Psoas muscle (tissue), 8 donors: ENCODE measurements around the gene CPLX3. TPM values are rescaled to one million over a fixed set of nuclear protein-coding genes. Genes with fewer than 3 reads are reported as not detected.

ENCODE experiments used
- ATAC-seq, 4 donors: fragments of 200-7000 bp; cut with Tn5 transposase; one replicate each; pipeline ENCODE4 v1.9.1; 2020; ENCODE audit warnings: moderate library complexity in 3 of 4, mild to moderate bottlenecking in 2 of 4
- DNase-seq, 2 donors: peaks; one replicate each; pipeline ENCODE4 v3.0.0-alpha.2; 2020
- H3K27ac ChIP-seq: fragments of 200-600 bp; one replicate; pipeline ENCODE4 v1.8.0; 2022
- H3K27me3 ChIP-seq, 3 donors: fragments of 200-600 bp in 1 of 3; one replicate each; pipeline versions ENCODE4 v1.6.1 to v1.8.0; 2013 to 2022; ENCODE audit warnings: low read length in 2 of 3, mild to moderate bottlenecking in 2 of 3, moderate library complexity in 1 of 3; ENCODE audit not compliant: insufficient read depth in 3 of 3
- H3K36me3 ChIP-seq, 2 donors: fragments of 200-600 bp in 1 of 2; one replicate each; pipeline versions ENCODE4 v1.6.1 to v1.8.0; 2013 to 2022; ENCODE audit warnings: low read depth in 1 of 2, mild to moderate bottlenecking in 1 of 2, moderate library complexity in 1 of 2; ENCODE audit not compliant: insufficient read depth in 1 of 2
- H3K4me1 ChIP-seq: fragments of 200-600 bp; one replicate; pipeline ENCODE4 v1.8.0; 2022
- H3K4me3 ChIP-seq: fragments of 200-600 bp; one replicate; pipeline ENCODE4 v1.8.0; 2022; ENCODE audit warnings: mild to moderate bottlenecking
- H3K9me3 ChIP-seq: fragments of 200-600 bp; one replicate; pipeline ENCODE4 v1.8.0; 2022
- WGBS, 3 donors: extraction: QIAGEN DNeasy Blood & Tissue Kit; methylation state at CpG; one replicate each; pipeline versions ENCODE4 v1.1.6 to v1.1.7; 2013; 5-methylcytosine and 5-hydroxymethylcytosine counted together
- intact Hi-C, 2 donors: fragments of 100-400 bp; cut with DNase I; formaldehyde crosslinking; loops; one replicate each; pipeline versions ENCODE4 v1.11.0 to v1.14.2; 2022
- polyA plus RNA-seq, 3 donors: library from polyadenylated mRNA; stranded (reverse); fragments of 200-250 nt; gene quantifications; one replicate each; pipeline ENCODE4 v1.2.3, GENCODE V29; 2013
- total RNA-seq, 4 donors: library from RNA; stranded (reverse); fragmentation: NEBNext Ultra II Directional in 2 of 4; extraction: Animal tissue kit (Norgen Biotek cat#: 25700) in 2 of 4; gene quantifications; one replicate each; pipeline versions ENCODE4 v1.2.1 to v1.2.4, GENCODE V29; 2021 to 2023
- TF ChIP-seq, protein P1 (sequence below): fragments of 200-600 bp; IDR thresholded peaks from one replicate; pipeline ENCODE4 v1.8.0; 2022; ENCODE audit warnings: antibody characterized with exemption
- donor health status: healthy with polysubstance abuse.
- donor health status: DM: no; HTN: no; CAD: no; lungs with moderate emphysema.
- donor health status: Bipolar disorder and iron deficiency.
- donor health status: healthy.
- donor health status: DM: yes; HTN: yes; CAD: no.
- donor health status: DM: no; HTN: no; CAD: no.
- donor health status: DM: no; HTN: no; CAD: no.
- donor health status: DM: yes; HTN: yes; CAD: no.

Gene CPLX3
- total and polyA plus RNA-seq, 7 donors = 0.03 to 0.19 (median 0.04) TPM; not detected in 4

DNA sequence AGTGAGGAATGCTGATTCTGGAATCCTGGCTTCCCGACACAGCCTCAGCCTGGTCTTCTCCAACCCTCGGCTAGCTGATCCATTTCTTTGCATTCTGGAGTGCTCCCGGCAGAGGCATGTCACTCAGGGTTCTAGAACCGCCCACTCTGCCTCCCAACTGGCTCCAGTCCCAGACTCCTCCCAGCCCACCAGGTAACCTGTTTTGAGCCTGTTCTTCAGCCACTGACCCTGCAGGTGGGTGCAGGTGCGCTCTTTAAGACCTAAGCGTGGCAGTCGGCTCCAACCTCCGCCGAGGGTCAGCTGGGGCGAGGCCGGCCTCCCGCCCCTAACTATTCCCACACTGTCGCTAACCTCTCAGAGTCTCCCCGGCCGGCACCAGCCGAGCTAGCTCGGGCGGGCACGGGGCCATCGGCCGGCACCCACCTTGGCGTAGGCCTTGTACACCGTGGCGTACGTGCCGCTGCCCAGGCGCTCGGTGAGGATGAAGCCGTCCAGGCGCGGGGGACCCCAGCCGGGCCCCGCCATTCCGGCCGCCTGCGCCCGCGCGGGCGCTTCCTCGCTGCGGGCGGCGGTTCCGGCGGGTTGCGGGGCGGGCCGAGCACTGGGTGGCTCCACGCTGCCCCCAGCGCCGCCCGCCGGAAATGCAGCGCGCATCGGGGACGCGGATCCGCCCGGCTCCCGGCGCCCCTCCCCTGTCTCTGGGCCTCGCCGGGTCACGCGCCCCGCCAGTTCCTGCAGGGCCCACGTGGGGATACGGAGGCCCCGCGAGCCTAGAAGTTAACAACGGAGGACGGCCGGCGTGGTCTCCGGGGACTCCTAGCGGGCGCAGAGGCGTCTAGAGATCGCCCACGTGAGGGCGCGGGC is 16.4 kb downstream of the CPLX3 start, which contains the start of gene ULK3:
TSS of gene ULK3 (minus strand) at position 576 of the 864 bp plus-strand sequence. CDS start at position 525, 51 bp downstream.
- peak within 1 kb of the TSS; percentile 89 for H3K27ac ChIP-seq
- DNase-seq (peak; percentile 94 to 97), ATAC-seq (peak; percentile 91 to 96 (median 92))
- no peaks in the 10 kb centered on the region for H3K9me3 ChIP-seq
- H3K4me1 ChIP-seq = peaks cover 13% of the 10 kb centered on the region
- peaks cover 0 to 64% of the 10 kb centered on the region in 2 donors for H3K36me3 ChIP-seq
- no peaks in the 10 kb centered on the region for H3K27me3 ChIP-seq
- H3K4me3 ChIP-seq = peak within 1 kb of the TSS; percentile 72
- TF ChIP-seq, protein P1, sequence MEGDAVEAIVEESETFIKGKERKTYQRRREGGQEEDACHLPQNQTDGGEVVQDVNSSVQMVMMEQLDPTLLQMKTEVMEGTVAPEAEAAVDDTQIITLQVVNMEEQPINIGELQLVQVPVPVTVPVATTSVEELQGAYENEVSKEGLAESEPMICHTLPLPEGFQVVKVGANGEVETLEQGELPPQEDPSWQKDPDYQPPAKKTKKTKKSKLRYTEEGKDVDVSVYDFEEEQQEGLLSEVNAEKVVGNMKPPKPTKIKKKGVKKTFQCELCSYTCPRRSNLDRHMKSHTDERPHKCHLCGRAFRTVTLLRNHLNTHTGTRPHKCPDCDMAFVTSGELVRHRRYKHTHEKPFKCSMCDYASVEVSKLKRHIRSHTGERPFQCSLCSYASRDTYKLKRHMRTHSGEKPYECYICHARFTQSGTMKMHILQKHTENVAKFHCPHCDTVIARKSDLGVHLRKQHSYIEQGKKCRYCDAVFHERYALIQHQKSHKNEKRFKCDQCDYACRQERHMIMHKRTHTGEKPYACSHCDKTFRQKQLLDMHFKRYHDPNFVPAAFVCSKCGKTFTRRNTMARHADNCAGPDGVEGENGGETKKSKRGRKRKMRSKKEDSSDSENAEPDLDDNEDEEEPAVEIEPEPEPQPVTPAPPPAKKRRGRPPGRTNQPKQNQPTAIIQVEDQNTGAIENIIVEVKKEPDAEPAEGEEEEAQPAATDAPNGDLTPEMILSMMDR = peak; percentile 85
- intact Hi-C loops = loop anchor here in 1 of 2 donors (5.0 kb wide), 1 partner anchor 64 kb away; the partner anchor contains the start of gene FAM219B
- 0 to 1% (median 0%) methylated on average over 67 to 84 of the region's 84 CpGs for WGBS, 3 donors

GRCh38 chr15:74843445-74843828 is 17.0 kb downstream of the CPLX3 start:
- peak overlapping the region; percentile 72 for H3K4me3 ChIP-seq
- peak overlapping the region; percentile 89 for H3K27ac ChIP-seq
- WGBS, 3 donors = 8 to 17% (median 9%) methylated on average over 11 to 18 of the region's 18 CpGs
- DNase-seq (no peak), ATAC-seq (no peak)
- no peaks in the 10 kb centered on the region for H3K27me3 ChIP-seq
- H3K36me3 ChIP-seq = peaks cover 0 to 64% of the 10 kb centered on the region in 2 donors
- H3K9me3 ChIP-seq = no peaks in the 10 kb centered on the region
- TF ChIP-seq, protein P1 = no peak
- peaks cover 19% of the 10 kb centered on the region for H3K4me1 ChIP-seq
- intact Hi-C loops = loop anchor here in 1 of 2 donors (5.0 kb wide), 1 partner anchor 64 kb away; the partner anchor contains the start of gene FAM219B

DNA sequence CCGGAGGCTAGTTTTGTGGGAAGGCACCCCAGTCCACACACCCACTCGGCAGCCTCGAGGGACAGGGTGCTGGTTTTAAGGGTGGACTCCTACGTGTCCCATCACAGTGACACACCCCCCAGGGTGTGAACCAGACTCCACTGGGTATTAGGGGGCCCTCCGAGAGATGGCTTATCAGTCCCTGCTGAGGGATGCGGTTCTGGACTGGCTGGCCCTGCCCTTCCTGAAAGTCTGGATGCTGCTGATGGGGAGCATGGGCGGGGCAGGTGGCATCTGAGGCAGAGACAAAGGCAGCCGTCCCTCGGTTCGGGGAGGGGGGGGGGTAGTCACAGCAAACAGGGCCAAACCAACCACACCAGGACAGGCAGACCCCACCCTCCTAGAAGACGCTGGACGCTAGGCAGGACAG is 17.5 kb downstream of the CPLX3 start:
- DNase-seq = no peak
- TF ChIP-seq, protein P1 = no peak
- peak in 1 of 4 donors; percentile 6 for ATAC-seq
- Histone ChIP-seq H3K9me3 (no peaks in the 10 kb centered on the region), H3K4me3 (peak overlapping the region; percentile 72), H3K27ac (peak overlapping the region; percentile 89), H3K4me1 (peaks cover 19% of the 10 kb centered on the region), H3K27me3 (no peaks in the 10 kb centered on the region), H3K36me3 (peaks cover 0 to 64% of the 10 kb centered on the region in 2 donors)
- WGBS, 3 donors = 53 to 63% (median 55%) methylated on average over 11 to 12 of the region's 12 CpGs
- intact Hi-C loops = loop anchor here in 1 of 2 donors (5.0 kb wide), 1 partner anchor 63 kb away; the partner anchor contains the start of gene FAM219B

DNA sequence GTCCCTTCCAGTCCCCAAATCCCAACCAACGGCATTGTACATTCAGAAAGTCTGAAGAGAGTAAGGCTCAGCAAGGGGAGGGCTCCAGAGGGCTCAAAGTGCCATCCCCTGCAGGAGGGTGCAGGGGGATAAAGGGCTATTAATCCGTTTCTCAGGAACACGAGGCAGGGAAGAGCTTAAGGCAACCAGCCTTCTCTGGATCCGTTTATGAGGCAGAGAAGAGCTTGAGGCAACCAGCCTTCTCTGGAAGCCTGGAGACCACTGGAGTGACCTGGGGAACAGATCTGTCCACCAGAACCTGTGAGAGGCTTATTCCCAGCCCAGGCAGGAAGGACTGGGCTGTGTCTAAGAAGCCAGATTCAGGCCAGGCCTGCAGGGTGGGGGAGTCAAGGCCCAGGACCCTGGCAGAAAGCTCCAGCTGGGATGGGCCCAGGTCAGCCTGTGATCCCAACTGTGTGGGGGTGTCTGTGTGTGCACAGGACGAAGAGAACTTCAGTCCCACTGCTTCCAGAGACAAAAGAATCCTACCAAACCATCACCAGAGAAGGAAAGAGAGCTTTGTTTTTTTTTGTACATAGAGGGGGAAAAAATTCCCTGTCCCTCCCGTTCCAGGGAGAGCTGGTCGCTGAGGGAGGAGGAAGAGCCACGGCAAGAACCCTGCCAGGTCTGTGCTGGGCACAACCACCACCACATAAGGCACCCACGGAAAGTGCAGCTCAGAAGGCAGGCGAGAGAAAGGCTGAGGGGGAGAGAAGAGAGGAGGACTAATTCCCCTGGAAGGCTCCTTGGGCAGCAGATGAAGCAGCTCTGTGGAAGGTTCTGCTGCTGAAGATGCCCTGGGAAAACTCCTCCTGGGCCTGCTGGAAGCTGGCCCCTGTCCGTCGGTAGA is 18.1 kb downstream of the CPLX3 start:
- TF ChIP-seq, protein P1 = no peak
- Histone ChIP-seq H3K36me3 (peaks cover 0 to 66% of the 10 kb centered on the region in 2 donors), H3K27me3 (no peaks in the 10 kb centered on the region), H3K4me3 (no peak overlapping the region), H3K4me1 (peaks cover 19% of the 10 kb centered on the region), H3K9me3 (no peaks in the 10 kb centered on the region), H3K27ac (peak overlapping the region; percentile 30)
- no peak for ATAC-seq
- intact Hi-C loops = loop anchor here in 1 of 2 donors (5.0 kb wide), 1 partner anchor 63 kb away; the partner anchor contains the start of gene FAM219B
- no peak for DNase-seq
- WGBS, 3 donors = 70 to 86% (median 77%) methylated on average over 12 of the region's 12 CpGs
